D721Med (cell line): ENCODE measurements around the gene SP1.

Experiments
- DNase-seq: peaks from one replicate; pipeline ENCODE4 v3.0.0; 2011; ENCODE audit warnings: low spot score; ENCODE audit not compliant: insufficient read length
- FAIRE-seq: peaks from 2 replicates; lab custom pipeline; 2011; peaks lifted over from hg19 to GRCh38; lab: Jason Lieb, UNC
- CTCF ChIP-seq: IDR thresholded peaks from 2 replicates; pipeline ENCODE4 v1.5.1; 2012; ENCODE audit warnings: mild to moderate bottlenecking, control low read depth; ENCODE audit not compliant: insufficient read depth; ENCODE audit errors: missing control alignments

The SP1 gene

GRCh38 chr12:53336181-53336681, 43.7 kb upstream of the SP1 start, which contains the start of gene SP7:
TSS of gene SP7 (minus strand) at chr12:53336354. CDS start at chr12:53335646, 708 bp downstream.
- DNase-seq (no peak), FAIRE-seq (no peak)
- TF ChIP-seq CTCF = no peak

GRCh38 chr12:53338017-53338416, 42.0 kb upstream of the SP1 start:
- FAIRE-seq (no peak), DNase-seq (no peak)
- no peak for TF ChIP-seq CTCF

GRCh38 chr12:53338916-53339315, 41.1 kb upstream of the SP1 start:
- TF ChIP-seq CTCF = no peak
- DNase-seq = no peak
- FAIRE-seq = no peak

- TF ChIP-seq CTCF = no peak
- FAIRE-seq (no peak), DNase-seq (no peak)
Observed at GRCh38 chr12:53340398-53340797, 39.6 kb upstream of the SP1 start.

GRCh38 chr12:53343449-53343848, 36.5 kb upstream of the SP1 start:
- FAIRE-seq (no peak), DNase-seq (no peak)
- no peak for TF ChIP-seq CTCF

- DNase-seq (no peak), FAIRE-seq (no peak)
- TF ChIP-seq CTCF = no peak
Observed at GRCh38 chr12:53343969-53344368, 36.0 kb upstream of the SP1 start.

- FAIRE-seq = no peak
- TF ChIP-seq CTCF = no peak
- DNase-seq = no peak
Observed at GRCh38 chr12:53344487-53344823, 35.5 kb upstream of the SP1 start.
